ENCODE results near the gene CHCHD6. TPM values are rescaled to one million over a fixed set of nuclear protein-coding genes. Genes with fewer than 3 reads are reported as not detected.

CHCHD6 gene
- total RNA-seq, 1 experiment from 2014 or later: 32.3 TPM

DNA sequence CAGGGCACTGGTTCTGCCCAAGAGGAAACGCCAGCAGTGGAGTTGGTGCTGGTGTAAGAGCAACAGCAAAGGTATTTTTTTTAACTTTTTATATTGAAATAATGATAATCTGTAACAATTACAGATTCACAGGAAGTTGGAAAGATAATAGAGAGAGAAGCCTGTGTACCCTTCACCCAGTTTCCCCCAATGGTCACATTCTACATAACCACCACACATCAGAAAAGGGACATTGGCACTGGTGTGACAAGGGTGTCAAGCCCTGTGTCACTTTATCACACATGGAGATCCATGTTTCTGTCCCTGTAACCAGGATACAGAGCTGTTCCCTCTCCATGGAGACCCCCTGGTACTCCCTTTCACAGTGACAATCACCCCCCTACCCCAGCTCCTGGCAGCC lies 269.8 kb downstream of the CHCHD6 start:
- no peak for DNase-seq (ENCODE audit: low spot score)
- in situ Hi-C loops (cut with HindIII; ENCODE audit: low sequenced_read_pairs): no loop called here

- in situ Hi-C loops (cut with HindIII; ENCODE audit: low sequenced_read_pairs): no loop called here
- DNase-seq (ENCODE audit: low spot score): no peak
Measured at GRCh38 chr3:126974756-126975155, 270.7 kb downstream of the CHCHD6 start.

DNA sequence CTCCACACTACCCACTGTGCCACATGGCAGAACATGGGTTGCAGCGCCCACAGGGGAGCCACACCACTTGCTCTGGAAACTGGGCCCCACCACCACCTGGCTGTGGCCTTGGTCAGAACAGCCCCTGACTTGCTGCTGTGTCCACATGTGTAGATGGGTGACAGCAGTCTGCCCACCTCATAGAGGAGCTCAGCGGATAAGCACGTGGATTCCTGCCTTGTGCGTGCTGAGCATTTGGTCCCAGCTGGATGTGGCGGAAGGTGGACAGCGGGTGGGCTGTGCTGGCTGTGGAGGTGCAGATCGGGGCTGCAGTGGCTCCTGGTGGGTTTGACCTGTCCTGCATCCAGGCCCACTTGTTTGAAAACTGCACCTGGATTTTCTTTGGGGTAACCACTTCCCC lies 272.9 kb downstream of the CHCHD6 start:
- in situ Hi-C loops (cut with HindIII; ENCODE audit: low sequenced_read_pairs): no loop called here
- DNase-seq (ENCODE audit: low spot score): no peak

DNA sequence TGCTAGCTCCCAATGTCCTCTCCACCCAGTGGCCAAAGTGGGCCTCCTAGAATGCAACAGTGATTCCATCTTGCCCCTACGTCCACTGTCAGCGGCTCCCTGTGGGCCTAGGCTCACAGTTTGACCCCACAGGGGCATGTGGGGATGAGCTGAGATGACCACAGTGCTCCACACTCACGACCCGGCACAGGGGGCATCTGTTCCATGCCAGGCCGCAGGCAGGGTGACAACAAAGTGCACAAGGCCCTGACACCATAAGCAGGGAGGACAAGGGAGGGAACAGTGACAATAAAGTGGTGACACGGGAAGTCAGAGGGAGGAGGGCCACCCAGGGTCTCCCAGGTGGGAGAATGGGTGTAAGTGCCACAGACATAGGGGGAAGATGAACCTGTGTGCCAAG lies 273.8 kb downstream of the CHCHD6 start:
- in situ Hi-C loops (cut with HindIII; ENCODE audit: low sequenced_read_pairs): no loop called here

DNA sequence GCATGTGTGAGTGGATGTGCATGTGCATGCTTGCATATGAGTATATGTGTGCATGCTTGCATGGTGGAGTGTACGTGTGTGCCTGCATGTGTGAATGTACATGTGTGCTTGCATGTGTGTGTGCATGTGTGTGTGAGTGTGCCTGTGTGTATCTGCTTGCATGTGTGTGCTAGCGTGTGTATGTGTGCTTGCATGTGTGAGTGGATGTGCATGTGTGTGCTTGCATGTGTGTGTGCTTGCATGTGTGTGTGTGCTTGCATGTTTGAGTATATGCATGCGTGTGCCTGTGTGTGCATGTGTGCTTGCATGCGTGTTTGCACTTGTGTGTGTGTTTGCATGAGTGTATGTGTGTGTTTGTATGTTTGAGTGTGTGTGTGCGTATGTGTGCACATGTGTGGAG lies 274.3 kb downstream of the CHCHD6 start:
- no peak for DNase-seq (ENCODE audit: low spot score)
- in situ Hi-C loops (cut with HindIII; ENCODE audit: low sequenced_read_pairs): no loop called here

More for the DNA sequence above, 273.8 kb downstream of the CHCHD6 start:
- no peak for DNase-seq (ENCODE audit: low spot score)

DNA sequence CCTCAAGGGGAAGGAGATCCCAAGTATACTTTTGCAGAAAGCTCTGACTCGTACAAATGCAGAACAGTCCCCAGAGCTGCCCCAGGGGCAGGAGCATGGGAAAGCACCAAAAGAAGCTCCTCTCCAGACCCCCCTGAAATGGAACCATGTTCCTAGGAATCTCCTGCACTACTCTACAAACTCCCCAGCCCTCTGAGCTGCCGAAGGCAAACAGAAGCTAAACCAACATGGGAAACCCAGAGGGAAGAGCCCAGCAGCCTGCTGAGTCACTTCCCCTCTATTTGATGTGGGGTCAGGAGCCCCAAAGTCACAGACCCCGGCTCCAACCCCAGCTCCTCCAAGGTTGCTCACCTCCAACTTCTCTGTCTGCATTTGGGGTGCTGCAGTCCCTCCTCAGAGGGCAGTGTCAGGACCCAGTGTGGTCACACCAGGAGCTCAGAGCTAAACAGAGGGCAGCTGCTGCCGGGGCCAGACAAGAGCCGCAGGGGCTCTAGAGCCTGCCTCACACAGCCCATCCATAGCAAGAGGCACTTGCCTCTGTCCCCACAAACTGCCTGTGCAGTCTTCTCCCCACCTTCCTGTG lies 275.1 kb downstream of the CHCHD6 start:
- in situ Hi-C loops (cut with HindIII; ENCODE audit: low sequenced_read_pairs): no loop called here

DNA sequence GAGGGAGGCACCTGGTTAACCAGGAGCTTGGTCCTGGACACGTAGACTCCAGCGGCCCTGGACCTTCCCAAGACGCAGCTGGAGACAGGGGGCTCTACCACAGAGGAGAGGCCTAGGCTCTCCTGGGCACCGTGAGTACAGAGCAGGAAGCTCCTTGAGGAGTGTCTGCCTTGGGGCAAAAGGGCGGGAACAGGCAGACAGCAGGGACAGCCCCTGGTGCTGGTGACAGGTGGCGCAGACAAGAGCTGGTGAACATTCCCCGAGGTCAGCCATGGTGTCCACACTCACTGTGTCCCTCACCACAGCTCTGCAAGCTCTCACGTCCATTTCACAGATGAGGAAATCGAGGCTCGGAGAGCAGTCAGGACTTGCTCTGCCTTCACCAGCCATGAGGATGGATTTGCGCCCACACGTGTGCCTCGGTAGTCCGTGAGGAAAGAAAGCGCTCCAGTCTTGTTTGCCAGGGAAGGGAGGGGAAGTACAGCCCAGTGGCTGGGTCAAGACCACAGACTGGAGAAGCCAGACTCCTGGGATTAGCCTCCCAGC lies 276.3 kb downstream of the CHCHD6 start:
- in situ Hi-C loops (cut with HindIII; ENCODE audit: low sequenced_read_pairs): no loop called here

More for the DNA sequence above, 275.1 kb downstream of the CHCHD6 start:
- no peak for DNase-seq (ENCODE audit: low spot score)

GRCh38 chr3:126982126-126982470 lies 278.1 kb downstream of the CHCHD6 start:
- DNase-seq (ENCODE audit: low spot score): no peak

More for the DNA sequence above, 276.3 kb downstream of the CHCHD6 start:
- DNase-seq (ENCODE audit: low spot score): no peak

GRCh38 chr3:126982471-126983175 lies 278.6 kb downstream of the CHCHD6 start, which contains the start of gene PLXNA1:
Gene PLXNA1, plus strand, starts transcription at chr3:126983115. Its CDS starts 5,479 bp downstream, at chr3:126988594.
- DNase-seq (ENCODE audit: low spot score): peak; percentile 54
- in situ Hi-C loops (cut with HindIII; ENCODE audit: low sequenced_read_pairs): no loop called here

More at GRCh38 chr3:126982126-126982470, 278.1 kb downstream of the CHCHD6 start:
- in situ Hi-C loops (cut with HindIII; ENCODE audit: low sequenced_read_pairs): no loop called here

- in situ Hi-C loops (cut with HindIII; ENCODE audit: low sequenced_read_pairs): no loop called here
- no peak for DNase-seq (ENCODE audit: low spot score)
Measured at GRCh38 chr3:126983276-126983652, 279.2 kb downstream of the CHCHD6 start.

DNA sequence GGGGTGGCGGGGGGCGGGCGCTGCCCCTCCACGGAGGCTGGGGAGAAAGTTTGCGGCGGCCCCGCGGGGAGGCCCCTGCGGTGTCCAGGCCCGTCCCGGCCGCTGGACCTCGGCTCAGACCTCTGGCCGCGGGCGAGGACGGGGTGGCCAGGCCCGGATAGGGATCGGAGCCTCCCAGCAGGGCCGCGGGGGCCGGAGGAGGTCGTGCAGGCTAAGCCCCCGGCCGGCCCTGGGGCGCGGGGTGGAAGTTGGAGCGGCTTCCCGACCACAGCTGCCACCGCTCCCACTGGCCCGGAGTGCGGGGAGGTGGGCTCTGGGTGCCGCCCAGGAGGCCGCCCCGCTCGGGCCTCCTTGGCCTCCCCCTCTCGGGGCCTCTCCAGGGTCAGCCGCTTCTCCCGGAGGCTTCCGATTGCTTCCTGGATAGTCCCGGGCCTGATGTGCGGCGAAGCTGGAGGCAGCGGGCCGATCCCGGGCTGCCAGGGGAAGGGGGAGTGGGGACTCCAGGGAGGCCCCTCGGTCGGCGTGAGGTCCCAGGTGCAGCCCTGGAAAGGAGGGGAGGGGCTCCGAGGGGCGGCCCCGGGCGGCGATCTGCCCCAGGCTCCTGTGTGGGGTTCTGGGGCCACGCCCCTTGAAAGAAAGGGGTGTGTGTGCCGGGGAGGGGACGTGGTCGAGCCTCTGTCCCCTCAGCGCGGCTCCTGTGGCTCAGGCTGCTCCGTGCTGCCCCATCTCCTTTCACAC lies 279.8 kb downstream of the CHCHD6 start:
- in situ Hi-C loops (cut with HindIII; ENCODE audit: low sequenced_read_pairs): no loop called here
- no peak for DNase-seq (ENCODE audit: low spot score)

DNA sequence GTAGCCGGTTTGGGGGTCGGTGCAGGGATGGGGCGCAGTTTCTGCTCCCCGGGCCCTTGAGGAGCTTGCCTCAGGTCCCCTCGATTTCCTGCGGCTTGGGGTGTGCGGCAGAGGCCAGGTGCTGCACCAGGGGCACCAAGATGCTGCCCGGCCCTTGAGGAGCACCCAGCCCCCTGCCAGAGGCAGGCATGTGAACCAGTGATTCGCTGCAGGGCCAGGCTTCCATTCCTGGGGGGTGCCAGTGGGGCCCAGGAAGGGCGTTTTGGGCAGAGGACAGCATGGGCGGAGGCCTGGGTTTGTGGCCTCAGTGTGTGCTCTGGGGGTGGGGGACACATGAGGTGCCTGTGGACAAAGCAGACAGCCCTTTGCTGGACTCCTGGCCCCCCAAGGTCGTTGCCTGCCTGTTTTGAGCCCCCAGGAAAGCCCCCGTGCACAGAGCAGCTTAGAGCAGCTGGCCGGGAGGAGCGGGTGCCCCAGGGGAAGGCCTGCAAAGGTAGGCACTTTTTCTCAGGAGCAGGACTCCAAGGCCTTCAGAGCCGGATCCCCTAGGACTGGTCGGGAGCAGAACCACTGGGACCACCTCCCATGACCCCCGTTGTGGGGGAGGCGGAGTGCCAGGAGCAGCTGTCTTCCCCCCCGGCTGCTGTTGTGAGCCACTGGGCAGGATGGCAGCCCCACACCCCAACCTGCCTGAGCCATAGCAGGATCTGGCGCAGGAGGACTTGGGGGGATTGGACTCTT lies 280.5 kb downstream of the CHCHD6 start:
- no peak for DNase-seq (ENCODE audit: low spot score)
- in situ Hi-C loops (cut with HindIII; ENCODE audit: low sequenced_read_pairs): no loop called here

DNA sequence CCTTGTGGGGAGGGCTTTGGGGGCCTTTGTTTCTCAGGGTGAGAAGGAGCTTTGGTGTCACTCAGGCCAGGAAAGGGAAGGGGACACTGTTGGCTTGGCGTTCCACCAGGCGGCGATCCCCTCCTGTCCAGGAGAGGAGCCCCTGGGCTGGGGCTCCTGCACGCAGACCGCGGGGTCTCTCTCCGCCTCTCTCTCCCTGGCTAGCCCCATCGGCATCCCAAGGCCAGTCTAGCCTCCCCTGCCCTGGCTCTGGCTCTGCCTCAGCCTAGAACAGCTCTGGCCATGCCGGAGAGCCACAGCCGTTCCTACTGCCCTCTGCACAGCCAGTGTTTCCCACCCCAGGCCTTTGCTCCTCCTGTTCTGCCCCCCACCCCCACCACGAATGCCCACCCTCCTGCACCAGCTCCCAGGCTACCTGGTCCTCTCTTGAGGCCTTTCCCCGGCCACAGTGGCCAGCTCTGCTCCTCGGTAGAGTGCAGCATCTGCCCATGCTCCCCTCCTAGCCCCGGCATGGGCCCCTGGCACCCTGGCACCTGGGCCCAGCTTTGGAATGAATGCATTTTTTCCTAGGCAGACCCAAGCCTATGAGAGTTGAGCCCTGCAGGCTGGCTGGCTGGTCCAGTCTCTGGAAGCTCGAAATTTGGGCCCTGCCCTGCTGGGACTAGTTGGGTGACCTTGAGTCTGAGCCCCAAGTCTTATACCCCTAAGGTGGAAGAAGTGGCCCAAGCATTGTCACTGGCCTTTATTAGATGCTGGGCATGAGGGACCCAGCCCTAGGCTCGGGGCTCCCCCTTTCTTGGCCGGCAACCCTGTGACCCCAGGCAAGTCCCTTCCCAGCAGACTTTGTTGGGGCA lies 281.3 kb downstream of the CHCHD6 start:
- DNase-seq (ENCODE audit: low spot score): no peak
- in situ Hi-C loops (cut with HindIII; ENCODE audit: low sequenced_read_pairs): no loop called here

GRCh38 chr3:126986001-126986400 lies 282.0 kb downstream of the CHCHD6 start:
- no peak for DNase-seq (ENCODE audit: low spot score)
- in situ Hi-C loops (cut with HindIII; ENCODE audit: low sequenced_read_pairs): no loop called here

GRCh38 chr3:126987129-126987528 lies 283.1 kb downstream of the CHCHD6 start:
- no peak for DNase-seq (ENCODE audit: low spot score)
- in situ Hi-C loops (cut with HindIII; ENCODE audit: low sequenced_read_pairs): no loop called here

- in situ Hi-C loops (cut with HindIII; ENCODE audit: low sequenced_read_pairs): no loop called here
- no peak for DNase-seq (ENCODE audit: low spot score)
Measured at GRCh38 chr3:126987596-126987995, 283.6 kb downstream of the CHCHD6 start.

DNA sequence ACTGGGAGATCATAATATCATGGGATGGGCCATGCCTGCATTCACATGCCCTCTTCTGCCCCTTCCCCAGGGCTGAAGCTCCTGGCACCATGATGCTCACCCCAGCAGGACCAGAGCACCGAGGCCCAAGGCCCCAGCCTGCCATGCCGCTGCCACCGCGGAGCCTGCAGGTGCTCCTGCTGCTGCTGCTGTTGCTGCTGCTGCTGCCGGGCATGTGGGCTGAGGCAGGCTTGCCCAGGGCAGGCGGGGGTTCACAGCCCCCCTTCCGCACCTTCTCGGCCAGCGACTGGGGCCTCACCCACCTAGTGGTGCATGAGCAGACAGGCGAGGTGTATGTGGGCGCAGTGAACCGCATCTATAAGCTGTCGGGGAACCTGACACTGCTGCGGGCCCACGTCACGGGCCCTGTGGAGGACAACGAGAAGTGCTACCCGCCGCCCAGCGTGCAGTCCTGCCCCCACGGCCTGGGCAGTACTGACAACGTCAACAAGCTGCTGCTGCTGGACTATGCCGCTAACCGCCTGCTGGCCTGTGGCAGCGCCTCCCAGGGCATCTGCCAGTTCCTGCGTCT lies 284.5 kb downstream of the CHCHD6 start:
- in situ Hi-C loops (cut with HindIII; ENCODE audit: low sequenced_read_pairs): no loop called here
- no peak for DNase-seq (ENCODE audit: low spot score)

DNA sequence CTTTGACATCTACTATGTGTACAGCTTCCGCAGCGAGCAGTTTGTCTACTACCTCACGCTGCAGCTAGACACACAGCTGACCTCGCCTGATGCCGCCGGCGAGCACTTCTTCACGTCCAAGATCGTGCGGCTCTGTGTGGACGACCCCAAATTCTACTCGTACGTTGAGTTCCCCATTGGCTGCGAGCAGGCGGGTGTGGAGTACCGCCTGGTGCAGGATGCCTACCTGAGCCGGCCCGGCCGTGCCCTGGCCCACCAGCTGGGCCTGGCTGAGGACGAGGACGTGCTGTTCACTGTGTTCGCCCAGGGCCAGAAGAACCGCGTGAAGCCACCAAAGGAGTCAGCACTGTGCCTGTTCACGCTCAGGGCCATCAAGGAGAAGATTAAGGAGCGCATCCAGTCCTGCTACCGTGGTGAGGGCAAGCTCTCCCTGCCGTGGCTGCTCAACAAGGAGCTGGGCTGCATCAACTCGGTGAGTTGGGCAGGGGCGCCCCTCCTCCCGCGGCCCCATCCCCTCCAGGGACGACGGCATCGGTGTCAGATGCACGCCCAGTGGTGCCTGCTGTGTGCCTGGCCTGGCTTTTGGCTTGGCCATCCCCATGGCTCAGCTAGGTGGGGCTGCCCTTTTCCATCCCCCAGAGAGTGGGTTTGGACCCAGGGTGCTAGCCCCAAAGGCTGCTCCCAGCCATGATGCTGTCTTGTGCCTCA lies 285.4 kb downstream of the CHCHD6 start:
- DNase-seq (ENCODE audit: low spot score): no peak
- in situ Hi-C loops (cut with HindIII; ENCODE audit: low sequenced_read_pairs): no loop called here
